ENCODE results near the gene SMAD5.

The SMAD5 gene

GRCh38 chr5:136222580-136223235, 90.1 kb downstream of the SMAD5 start:
- Histone ChIP-seq H3K27ac (ENCODE audit: low read depth, low read length, poor library complexity, severe bottlenecking) (no peak overlapping the region), H3K4me3 (ENCODE audit: low read depth, low read length, poor library complexity, severe bottlenecking) (no peak overlapping the region), H4K20me1 (ENCODE audit: insufficient read depth, low read length) (no peaks in the 10 kb centered on the region), H3K4me1 (ENCODE audit: insufficient read depth, low read length, severe bottlenecking) (no peaks in the 10 kb centered on the region), H3K27me3 (ENCODE audit: insufficient read depth, low read length) (no peaks in the 10 kb centered on the region), H3K36me3 (ENCODE audit: insufficient read depth, low read length) (no peaks in the 10 kb centered on the region), H3K9me3 (ENCODE audit: low read length) (no peaks in the 10 kb centered on the region), H3K9ac (ENCODE audit: low read length) (no peak overlapping the region), H3F3A (ENCODE audit: insufficient read depth, low read length) (no peaks in the 10 kb centered on the region), H2AFZ (ENCODE audit: low read length) (no peak overlapping the region), H3K9me2 (ENCODE audit: low read depth, low read length) (no peaks in the 10 kb centered on the region), H3K79me2 (ENCODE audit: insufficient read depth, low read length) (no peaks in the 10 kb centered on the region), H3K4me2 (ENCODE audit: low read length) (no peak overlapping the region)
- TF ChIP-seq EZH2 (IDR thresholded peaks at IDR 0.05; ENCODE audit: borderline replicate concordance, low read length), result no peak
- TF ChIP-seq, protein P1, sequence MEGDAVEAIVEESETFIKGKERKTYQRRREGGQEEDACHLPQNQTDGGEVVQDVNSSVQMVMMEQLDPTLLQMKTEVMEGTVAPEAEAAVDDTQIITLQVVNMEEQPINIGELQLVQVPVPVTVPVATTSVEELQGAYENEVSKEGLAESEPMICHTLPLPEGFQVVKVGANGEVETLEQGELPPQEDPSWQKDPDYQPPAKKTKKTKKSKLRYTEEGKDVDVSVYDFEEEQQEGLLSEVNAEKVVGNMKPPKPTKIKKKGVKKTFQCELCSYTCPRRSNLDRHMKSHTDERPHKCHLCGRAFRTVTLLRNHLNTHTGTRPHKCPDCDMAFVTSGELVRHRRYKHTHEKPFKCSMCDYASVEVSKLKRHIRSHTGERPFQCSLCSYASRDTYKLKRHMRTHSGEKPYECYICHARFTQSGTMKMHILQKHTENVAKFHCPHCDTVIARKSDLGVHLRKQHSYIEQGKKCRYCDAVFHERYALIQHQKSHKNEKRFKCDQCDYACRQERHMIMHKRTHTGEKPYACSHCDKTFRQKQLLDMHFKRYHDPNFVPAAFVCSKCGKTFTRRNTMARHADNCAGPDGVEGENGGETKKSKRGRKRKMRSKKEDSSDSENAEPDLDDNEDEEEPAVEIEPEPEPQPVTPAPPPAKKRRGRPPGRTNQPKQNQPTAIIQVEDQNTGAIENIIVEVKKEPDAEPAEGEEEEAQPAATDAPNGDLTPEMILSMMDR (IDR thresholded peaks at IDR 0.05; ENCODE audit: low read length), result no peak

DNA sequence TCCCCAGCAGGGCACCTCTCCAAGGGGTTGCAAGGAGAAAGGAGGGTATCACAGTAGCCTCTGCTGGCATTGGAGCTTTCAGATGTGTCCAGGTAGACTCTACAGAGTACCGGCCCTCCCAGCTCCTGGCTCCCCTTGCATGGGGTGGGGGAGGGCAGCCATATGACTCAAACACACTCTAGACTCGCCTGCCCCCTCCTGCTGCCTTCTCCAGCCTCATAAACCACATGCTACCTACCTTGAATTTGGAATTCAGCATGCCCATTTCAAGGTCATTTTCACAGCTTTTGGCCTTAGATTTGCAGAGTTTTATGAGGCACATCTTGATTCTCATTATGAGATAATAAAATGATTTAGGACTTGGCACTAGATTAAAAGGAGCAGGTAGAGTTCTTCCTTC, 93.2 kb downstream of the SMAD5 start:
- no peak overlapping the region for H3K4me3 ChIP-seq (ENCODE audit: low read depth, low read length, poor library complexity, severe bottlenecking)
- H3F3A ChIP-seq (ENCODE audit: insufficient read depth, low read length), result no peaks in the 10 kb centered on the region
- no peak overlapping the region for H3K4me2 ChIP-seq (ENCODE audit: low read length)
- no peaks in the 10 kb centered on the region for H3K9me3 ChIP-seq (ENCODE audit: low read length)
- H3K9me2 ChIP-seq (ENCODE audit: low read depth, low read length), result no peaks in the 10 kb centered on the region
- H2AFZ ChIP-seq (ENCODE audit: low read length), result no peak overlapping the region
- no peak overlapping the region for H3K27ac ChIP-seq (ENCODE audit: low read depth, low read length, poor library complexity, severe bottlenecking)
- H3K27me3 ChIP-seq (ENCODE audit: insufficient read depth, low read length), result no peaks in the 10 kb centered on the region
- no peaks in the 10 kb centered on the region for H3K36me3 ChIP-seq (ENCODE audit: insufficient read depth, low read length)
- no peaks in the 10 kb centered on the region for H3K4me1 ChIP-seq (ENCODE audit: insufficient read depth, low read length, severe bottlenecking)
- no peak overlapping the region for H3K9ac ChIP-seq (ENCODE audit: low read length)
- TF ChIP-seq EZH2 (IDR thresholded peaks at IDR 0.05; ENCODE audit: borderline replicate concordance, low read length), result no peak
- TF ChIP-seq, protein P1 (IDR thresholded peaks at IDR 0.05; ENCODE audit: low read length), result no peak
- no peaks in the 10 kb centered on the region for H3K79me2 ChIP-seq (ENCODE audit: insufficient read depth, low read length)
- H4K20me1 ChIP-seq (ENCODE audit: insufficient read depth, low read length), result no peaks in the 10 kb centered on the region

- Histone ChIP-seq H4K20me1 (ENCODE audit: insufficient read depth, low read length) (no peaks in the 10 kb centered on the region), H3K9ac (ENCODE audit: low read length) (no peak overlapping the region), H3K27me3 (ENCODE audit: insufficient read depth, low read length) (no peaks in the 10 kb centered on the region), H3K79me2 (ENCODE audit: insufficient read depth, low read length) (no peaks in the 10 kb centered on the region), H3F3A (ENCODE audit: insufficient read depth, low read length) (no peaks in the 10 kb centered on the region), H3K4me3 (ENCODE audit: low read depth, low read length, poor library complexity, severe bottlenecking) (no peak overlapping the region), H3K9me3 (ENCODE audit: low read length) (no peaks in the 10 kb centered on the region), H2AFZ (ENCODE audit: low read length) (no peak overlapping the region), H3K36me3 (ENCODE audit: insufficient read depth, low read length) (no peaks in the 10 kb centered on the region), H3K4me2 (ENCODE audit: low read length) (no peak overlapping the region), H3K27ac (ENCODE audit: low read depth, low read length, poor library complexity, severe bottlenecking) (no peak overlapping the region), H3K4me1 (ENCODE audit: insufficient read depth, low read length, severe bottlenecking) (no peaks in the 10 kb centered on the region), H3K9me2 (ENCODE audit: low read depth, low read length) (no peaks in the 10 kb centered on the region)
- no peak for TF ChIP-seq EZH2 (IDR thresholded peaks at IDR 0.05; ENCODE audit: borderline replicate concordance, low read length)
- TF ChIP-seq, protein P1 (IDR thresholded peaks at IDR 0.05; ENCODE audit: low read length), result no peak
Observed at GRCh38 chr5:136226401-136226800, 93.8 kb downstream of the SMAD5 start.
